ENCODE results near the gene TNFRSF4. TPM values are rescaled to one million over a fixed set of nuclear protein-coding genes. Genes with fewer than 3 reads are reported as not detected.
A peak's percentile ranks its signal among the peaks of the same experiment; 100 is the strongest.

The TNFRSF4 gene
- total and polyA plus RNA-seq, 5 donors from 2014 or later: 19.0 to 65.8 (median 33.9) TPM

- Mint-ChIP-seq H3K9me3 (no peaks in the 10 kb centered on the region), H3K36me3 (no peaks in the 10 kb centered on the region), H3K27ac (no peak overlapping the region), H3K27me3 (peaks cover 10% of the 10 kb centered on the region), H3K4me3 (no peak overlapping the region), H3K4me1 (peaks cover 0 to 24% (median 1%) of the 10 kb centered on the region in 4 donors)
- Histone ChIP-seq H3K27ac (ENCODE audit: insufficient read depth, low read length, poor library complexity, severe bottlenecking) (no peak overlapping the region), H3K36me3 (ENCODE audit: control insufficient read depth, insufficient read depth, low read length) (no peaks in the 10 kb centered on the region), H3K4me1 (ENCODE audit: control insufficient read depth, insufficient read depth, low read length, poor library complexity, severe bottlenecking) (peaks cover 38% of the 10 kb centered on the region), H3K9me3 (ENCODE audit: control insufficient read depth in 2 of 2, low read length in 2 of 2) (no peaks in the 10 kb centered on the region), H3K27me3 (ENCODE audit: control insufficient read depth, insufficient read depth, low read length) (no peaks in the 10 kb centered on the region), H3K4me3 (ENCODE audit: low read depth, low read length) (no peak overlapping the region)
- DNase-seq (no peak), ATAC-seq (ENCODE audit: low read depth in 2 of 2) (no peak)
These were observed 42.8 kb downstream of the TNFRSF4 start for GRCh38 chr1:1171161-1171545.

- Histone ChIP-seq H3K27ac (ENCODE audit: insufficient read depth, low read length, poor library complexity, severe bottlenecking) (no peak overlapping the region), H3K9me3 (ENCODE audit: control insufficient read depth in 2 of 2, low read length in 2 of 2) (no peaks in the 10 kb centered on the region), H3K4me1 (ENCODE audit: control insufficient read depth, insufficient read depth, low read length, poor library complexity, severe bottlenecking) (peaks cover 41% of the 10 kb centered on the region), H3K36me3 (ENCODE audit: control insufficient read depth, insufficient read depth, low read length) (no peaks in the 10 kb centered on the region), H3K27me3 (ENCODE audit: control insufficient read depth, insufficient read depth, low read length) (no peaks in the 10 kb centered on the region), H3K4me3 (ENCODE audit: low read depth, low read length) (no peak overlapping the region)
- peaks cover 6% of the 10 kb centered on the region for H3K27me3 Mint-ChIP-seq
- ATAC-seq (ENCODE audit: low read depth in 2 of 2): no peak
- H3K4me3 Mint-ChIP-seq: peak overlapping the region in 1 of 4 donors; percentile 70
- H3K36me3 Mint-ChIP-seq: no peaks in the 10 kb centered on the region
- no peak for DNase-seq
- H3K27ac Mint-ChIP-seq: no peak overlapping the region
- H3K4me1 Mint-ChIP-seq: peaks cover 0 to 21% (median 1%) of the 10 kb centered on the region in 4 donors
- no peaks in the 10 kb centered on the region for H3K9me3 Mint-ChIP-seq
These were observed 43.5 kb downstream of the TNFRSF4 start for GRCh38 chr1:1170215-1171091.

GRCh38 chr1:1169429-1170214 lies 44.3 kb downstream of the TNFRSF4 start:
- Mint-ChIP-seq H3K36me3 (no peaks in the 10 kb centered on the region), H3K4me1 (peaks cover 0 to 19% (median 1%) of the 10 kb centered on the region in 4 donors), H3K27me3 (peaks cover 6% of the 10 kb centered on the region), H3K27ac (no peak overlapping the region), H3K4me3 (no peak overlapping the region), H3K9me3 (no peaks in the 10 kb centered on the region)
- H3K4me3 ChIP-seq (ENCODE audit: low read depth, low read length): no peak overlapping the region
- H3K4me1 ChIP-seq (ENCODE audit: control insufficient read depth, insufficient read depth, low read length, poor library complexity, severe bottlenecking): peaks cover 41% of the 10 kb centered on the region
- DNase-seq (no peak), ATAC-seq (ENCODE audit: low read depth in 2 of 2) (no peak)
- H3K9me3 ChIP-seq (ENCODE audit: control insufficient read depth in 2 of 2, low read length in 2 of 2): no peaks in the 10 kb centered on the region
- no peak overlapping the region for H3K27ac ChIP-seq (ENCODE audit: insufficient read depth, low read length, poor library complexity, severe bottlenecking)
- H3K36me3 ChIP-seq (ENCODE audit: control insufficient read depth, insufficient read depth, low read length): no peaks in the 10 kb centered on the region
- no peaks in the 10 kb centered on the region for H3K27me3 ChIP-seq (ENCODE audit: control insufficient read depth, insufficient read depth, low read length)

GRCh38 chr1:1168451-1169411 lies 45.2 kb downstream of the TNFRSF4 start:
- no peak for ATAC-seq (ENCODE audit: low read depth in 2 of 2)
- H3K9me3 ChIP-seq (ENCODE audit: control insufficient read depth in 2 of 2, low read length in 2 of 2): no peaks in the 10 kb centered on the region
- peaks cover 34% of the 10 kb centered on the region for H3K4me1 ChIP-seq (ENCODE audit: control insufficient read depth, insufficient read depth, low read length, poor library complexity, severe bottlenecking)
- H3K36me3 Mint-ChIP-seq: no peaks in the 10 kb centered on the region
- no peak for DNase-seq
- H3K27ac Mint-ChIP-seq: no peak overlapping the region
- no peaks in the 10 kb centered on the region for H3K36me3 ChIP-seq (ENCODE audit: control insufficient read depth, insufficient read depth, low read length)
- peaks cover 0 to 16% (median 1%) of the 10 kb centered on the region in 4 donors for H3K4me1 Mint-ChIP-seq
- H3K9me3 Mint-ChIP-seq: no peaks in the 10 kb centered on the region
- H3K27me3 ChIP-seq (ENCODE audit: control insufficient read depth, insufficient read depth, low read length): no peaks in the 10 kb centered on the region
- H3K4me3 Mint-ChIP-seq: no peak overlapping the region
- H3K4me3 ChIP-seq (ENCODE audit: low read depth, low read length): no peak overlapping the region
- H3K27ac ChIP-seq (ENCODE audit: insufficient read depth, low read length, poor library complexity, severe bottlenecking): no peak overlapping the region
- H3K27me3 Mint-ChIP-seq: peaks cover 6% of the 10 kb centered on the region

- Mint-ChIP-seq H3K4me1 (peaks cover 0 to 12% (median 1%) of the 10 kb centered on the region in 4 donors), H3K27ac (no peak overlapping the region), H3K9me3 (no peaks in the 10 kb centered on the region), H3K4me3 (no peak overlapping the region), H3K27me3 (peaks cover 2% of the 10 kb centered on the region), H3K36me3 (no peaks in the 10 kb centered on the region)
- ATAC-seq (ENCODE audit: low read depth in 2 of 2) (no peak), DNase-seq (no peak)
- no peaks in the 10 kb centered on the region for H3K9me3 ChIP-seq (ENCODE audit: control insufficient read depth in 2 of 2, low read length in 2 of 2)
- peaks cover 26% of the 10 kb centered on the region for H3K4me1 ChIP-seq (ENCODE audit: control insufficient read depth, insufficient read depth, low read length, poor library complexity, severe bottlenecking)
- H3K4me3 ChIP-seq (ENCODE audit: low read depth, low read length): no peak overlapping the region
- H3K36me3 ChIP-seq (ENCODE audit: control insufficient read depth, insufficient read depth, low read length): no peaks in the 10 kb centered on the region
- no peaks in the 10 kb centered on the region for H3K27me3 ChIP-seq (ENCODE audit: control insufficient read depth, insufficient read depth, low read length)
- no peak overlapping the region for H3K27ac ChIP-seq (ENCODE audit: insufficient read depth, low read length, poor library complexity, severe bottlenecking)
These were observed 46.0 kb downstream of the TNFRSF4 start for GRCh38 chr1:1167841-1168450.

GRCh38 chr1:1167398-1167821 lies 46.5 kb downstream of the TNFRSF4 start:
- Histone ChIP-seq H3K4me1 (ENCODE audit: control insufficient read depth, insufficient read depth, low read length, poor library complexity, severe bottlenecking) (peaks cover 23% of the 10 kb centered on the region), H3K4me3 (ENCODE audit: low read depth, low read length) (no peak overlapping the region), H3K9me3 (ENCODE audit: control insufficient read depth in 2 of 2, low read length in 2 of 2) (no peaks in the 10 kb centered on the region), H3K36me3 (ENCODE audit: control insufficient read depth, insufficient read depth, low read length) (no peaks in the 10 kb centered on the region), H3K27me3 (ENCODE audit: control insufficient read depth, insufficient read depth, low read length) (no peaks in the 10 kb centered on the region), H3K27ac (ENCODE audit: insufficient read depth, low read length, poor library complexity, severe bottlenecking) (no peak overlapping the region)
- no peaks in the 10 kb centered on the region for H3K36me3 Mint-ChIP-seq
- DNase-seq (no peak), ATAC-seq (ENCODE audit: low read depth in 2 of 2) (no peak)
- H3K9me3 Mint-ChIP-seq: no peaks in the 10 kb centered on the region
- H3K4me3 Mint-ChIP-seq: no peak overlapping the region
- peaks cover 0 to 9% (median 1%) of the 10 kb centered on the region in 4 donors for H3K4me1 Mint-ChIP-seq
- H3K27me3 Mint-ChIP-seq: no peaks in the 10 kb centered on the region
- H3K27ac Mint-ChIP-seq: no peak overlapping the region
